Measurements from ENCODE around the gene CACNB1.
"Not testable (repeated sequence)": the region's sequence is repeated elsewhere in the genome, so short reads cannot be mapped to it uniquely, and the experiment has no call there.

CACNB1 gene

GRCh38 chr17:39145143-39145542, 52.3 kb downstream of the CACNB1 start:
- H3K27ac Mint-ChIP-seq, result no peak overlapping the region
- no peaks in the 10 kb centered on the region for H3K4me1 Mint-ChIP-seq
- no peak overlapping the region for H3K4me3 Mint-ChIP-seq
- no peaks in the 10 kb centered on the region for H3K9me3 Mint-ChIP-seq
- H3K36me3 Mint-ChIP-seq, result no peaks in the 10 kb centered on the region
- H3K27me3 Mint-ChIP-seq, result peaks cover 43% of the 10 kb centered on the region
- ATAC-seq, result no peak

GRCh38 chr17:39144416-39144840, 53.0 kb downstream of the CACNB1 start:
- H3K27ac Mint-ChIP-seq, result no peak overlapping the region
- no peak for ATAC-seq
- H3K4me3 Mint-ChIP-seq, result no peak overlapping the region
- H3K36me3 Mint-ChIP-seq, result no peaks in the 10 kb centered on the region
- H3K27me3 Mint-ChIP-seq, result peaks cover 36% of the 10 kb centered on the region
- no peaks in the 10 kb centered on the region for H3K9me3 Mint-ChIP-seq
- H3K4me1 Mint-ChIP-seq, result peaks cover 3% of the 10 kb centered on the region

DNA sequence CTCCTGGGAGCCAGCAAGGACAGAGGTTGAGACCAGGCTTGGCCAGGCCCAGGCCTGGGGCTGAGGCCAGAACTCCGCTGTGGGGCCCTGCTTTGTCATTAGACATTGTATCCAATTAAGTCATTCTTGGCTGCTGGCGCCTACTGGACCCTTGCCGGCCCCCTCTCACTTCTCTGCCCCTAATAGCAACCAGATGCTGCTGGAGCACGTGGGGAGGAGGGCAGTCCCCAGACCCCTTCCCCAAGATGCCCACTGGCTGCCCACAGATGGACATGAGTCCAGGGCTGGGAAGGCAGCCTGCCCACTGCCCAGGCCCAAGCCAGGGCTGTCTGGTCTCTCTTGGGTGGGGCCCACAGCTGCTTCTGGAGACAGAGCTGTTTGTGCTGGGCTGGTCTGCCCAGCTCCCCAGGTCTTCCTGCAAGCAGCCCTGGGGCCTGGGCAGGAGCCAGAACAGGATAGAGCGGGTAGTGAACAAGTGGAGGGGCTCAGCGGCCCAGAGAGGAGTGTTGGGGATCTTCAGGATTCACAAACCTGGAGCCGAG, 53.8 kb downstream of the CACNB1 start:
- Mint-ChIP-seq H3K9me3 (no peaks in the 10 kb centered on the region), H3K4me1 (peaks cover 11% of the 10 kb centered on the region), H3K36me3 (no peaks in the 10 kb centered on the region), H3K27ac (no peak overlapping the region), H3K27me3 (peaks cover 28% of the 10 kb centered on the region), H3K4me3 (no peak overlapping the region)
- ATAC-seq, result no peak

GRCh38 chr17:39141915-39142664, 55.4 kb downstream of the CACNB1 start:
- no peak for ATAC-seq
- peaks cover 16% of the 10 kb centered on the region for H3K27me3 Mint-ChIP-seq
- H3K9me3 Mint-ChIP-seq, result no peaks in the 10 kb centered on the region
- no peaks in the 10 kb centered on the region for H3K36me3 Mint-ChIP-seq
- peaks cover 15% of the 10 kb centered on the region for H3K4me1 Mint-ChIP-seq
- H3K27ac Mint-ChIP-seq, result no peak overlapping the region
- H3K4me3 Mint-ChIP-seq, result no peak overlapping the region

DNA sequence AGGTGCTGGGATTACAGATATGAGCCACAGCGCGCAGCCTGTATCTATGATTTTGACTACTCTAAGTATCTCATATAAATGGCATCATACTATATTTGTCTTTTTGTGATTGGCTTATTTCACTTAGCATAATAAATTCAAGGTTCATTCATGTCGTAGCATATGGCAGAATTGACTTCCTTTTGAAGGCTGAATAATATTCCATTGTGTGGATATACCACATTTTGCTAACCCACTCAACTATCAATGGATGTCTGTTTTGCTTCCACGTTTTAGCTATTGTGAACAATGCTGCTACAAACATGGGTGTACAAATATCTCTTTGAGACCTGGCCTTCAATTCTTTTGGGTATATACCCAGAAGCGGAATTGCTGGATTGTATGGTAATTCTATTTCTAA, 56.2 kb downstream of the CACNB1 start:
- Mint-ChIP-seq H3K36me3 (no peaks in the 10 kb centered on the region), H3K4me3 (no peak overlapping the region), H3K27ac (no peak overlapping the region), H3K4me1 (peaks cover 15% of the 10 kb centered on the region), H3K9me3 (no peaks in the 10 kb centered on the region), H3K27me3 (peaks cover 15% of the 10 kb centered on the region)
- ATAC-seq, result no peak

- no peak overlapping the region for H3K27ac Mint-ChIP-seq
- peaks cover 2% of the 10 kb centered on the region for H3K27me3 Mint-ChIP-seq
- ATAC-seq, result peak; percentile 21
- no peaks in the 10 kb centered on the region for H3K36me3 Mint-ChIP-seq
- no peak overlapping the region for H3K4me3 Mint-ChIP-seq
- no peaks in the 10 kb centered on the region for H3K9me3 Mint-ChIP-seq
- H3K4me1 Mint-ChIP-seq, result peaks cover 15% of the 10 kb centered on the region
Measured at GRCh38 chr17:39139561-39139960, 57.9 kb downstream of the CACNB1 start.

DNA sequence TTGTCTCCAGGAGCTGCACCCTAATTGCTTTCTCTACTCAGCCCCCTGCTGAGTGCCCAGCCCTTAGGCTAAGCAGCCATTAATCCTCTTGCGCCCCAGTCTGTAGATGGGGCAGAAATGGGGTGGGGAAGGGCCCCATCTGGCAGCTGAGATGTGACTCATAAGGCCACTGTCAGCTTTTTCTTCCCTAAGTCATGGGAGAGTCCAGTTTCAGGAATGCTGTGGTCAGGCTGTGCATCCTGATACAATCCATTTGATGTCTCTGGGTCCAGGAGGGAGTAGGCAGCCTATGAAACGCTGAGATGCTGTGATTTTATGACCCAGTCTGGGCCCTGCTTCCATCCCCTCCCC, 58.3 kb downstream of the CACNB1 start:
- Mint-ChIP-seq H3K4me1 (peaks cover 15% of the 10 kb centered on the region), H3K4me3 (no peak overlapping the region), H3K27me3 (no peaks in the 10 kb centered on the region), H3K27ac (no peak overlapping the region), H3K36me3 (no peaks in the 10 kb centered on the region), H3K9me3 (no peaks in the 10 kb centered on the region)
- ATAC-seq, result no peak

DNA sequence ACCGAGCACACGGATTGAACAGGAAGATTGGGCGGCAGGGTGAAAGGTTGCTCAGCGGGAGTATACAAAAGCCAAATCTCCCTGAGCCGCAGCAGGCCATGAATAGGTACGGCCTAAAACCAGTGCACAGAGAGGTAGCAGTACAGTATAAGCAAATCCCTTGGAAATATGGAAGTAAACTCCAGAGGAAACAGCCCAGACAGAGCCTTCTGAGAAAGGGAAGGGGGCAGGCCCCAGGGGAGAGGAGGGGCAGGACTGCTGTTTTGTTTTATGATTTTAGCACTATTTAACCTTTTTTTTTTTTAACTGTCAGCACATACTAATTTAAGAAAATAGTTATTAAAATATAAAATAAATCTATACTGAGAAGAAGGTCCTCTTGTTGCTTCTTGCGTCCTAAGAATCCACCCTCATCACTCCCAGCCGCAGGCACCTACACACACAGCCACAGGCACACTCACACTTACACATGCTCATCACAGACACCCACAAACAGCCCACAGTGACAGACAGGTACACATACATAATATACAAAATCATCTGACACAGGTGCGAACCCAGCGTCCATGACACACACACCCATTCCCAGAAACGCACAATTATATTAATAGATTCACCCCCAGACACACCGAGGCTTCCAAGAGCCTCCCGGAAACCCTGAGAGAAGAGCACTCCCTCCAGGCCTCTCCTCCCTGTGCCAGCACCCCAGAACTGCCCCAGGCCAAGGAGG, 58.9 kb downstream of the CACNB1 start:
- Mint-ChIP-seq H3K27me3 (no peaks in the 10 kb centered on the region), H3K4me1 (peaks cover 15% of the 10 kb centered on the region), H3K27ac (no peak overlapping the region), H3K9me3 (no peaks in the 10 kb centered on the region), H3K4me3 (no peak overlapping the region), H3K36me3 (no peaks in the 10 kb centered on the region)
- no peak for ATAC-seq

GRCh38 chr17:39134878-39135277, 62.6 kb downstream of the CACNB1 start:
- no peak for ATAC-seq
- H3K27ac Mint-ChIP-seq, result no peak overlapping the region
- no peaks in the 10 kb centered on the region for H3K9me3 Mint-ChIP-seq
- H3K4me1 Mint-ChIP-seq, result peaks cover 15% of the 10 kb centered on the region
- H3K4me3 Mint-ChIP-seq, result no peak overlapping the region
- H3K27me3 Mint-ChIP-seq, result peaks cover 30% of the 10 kb centered on the region
- no peaks in the 10 kb centered on the region for H3K36me3 Mint-ChIP-seq

DNA sequence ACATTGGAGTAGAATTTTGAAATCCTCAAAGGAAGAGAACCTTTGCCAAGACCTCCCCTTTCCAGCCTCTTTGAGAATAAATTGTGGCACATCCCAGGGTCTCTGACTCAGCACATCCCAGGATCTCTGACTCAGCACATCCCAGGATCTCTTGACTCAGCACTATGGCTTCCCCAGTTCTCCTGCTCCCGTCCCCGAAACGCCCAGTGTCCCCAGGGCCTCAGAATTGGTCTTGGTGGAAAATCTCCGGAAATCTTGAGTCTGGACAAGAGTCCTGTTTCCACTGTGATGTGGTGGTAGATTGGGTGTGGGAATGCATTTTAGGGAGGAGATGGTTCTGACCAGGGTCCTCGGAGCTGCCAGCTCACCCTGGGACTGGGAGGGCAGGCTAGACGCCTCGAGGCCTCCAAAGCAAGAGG, 65.3 kb downstream of the CACNB1 start:
- H3K27ac Mint-ChIP-seq, result no peak overlapping the region
- H3K4me1 Mint-ChIP-seq, result no peaks in the 10 kb centered on the region
- no peak overlapping the region for H3K4me3 Mint-ChIP-seq
- H3K36me3 Mint-ChIP-seq, result no peaks in the 10 kb centered on the region
- H3K27me3 Mint-ChIP-seq, result peaks cover 39% of the 10 kb centered on the region
- no peak for ATAC-seq
- H3K9me3 Mint-ChIP-seq, result no peaks in the 10 kb centered on the region

DNA sequence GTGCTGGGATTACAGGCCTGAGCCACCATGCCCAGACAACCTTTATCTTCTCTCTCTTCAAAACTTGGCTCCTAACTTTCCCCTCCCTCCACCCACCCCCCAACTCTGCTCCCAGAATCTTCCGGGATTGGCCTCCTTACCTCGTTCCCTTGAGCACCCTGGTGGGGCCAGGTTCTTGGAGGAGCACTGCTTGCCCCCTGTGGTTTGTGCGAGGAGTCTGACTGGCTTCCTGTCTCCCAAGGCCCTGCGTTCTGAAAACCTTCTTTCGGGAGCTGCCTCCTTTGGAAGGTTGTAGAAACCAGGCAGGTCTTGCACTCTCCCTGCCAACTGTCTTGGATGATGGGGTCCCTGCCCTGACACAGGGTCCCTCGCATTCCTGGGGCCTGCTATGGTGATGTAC, 65.9 kb downstream of the CACNB1 start:
- Mint-ChIP-seq H3K9me3 (no peaks in the 10 kb centered on the region), H3K27me3 (peaks cover 39% of the 10 kb centered on the region), H3K4me1 (no peaks in the 10 kb centered on the region), H3K27ac (no peak overlapping the region), H3K36me3 (no peaks in the 10 kb centered on the region), H3K4me3 (no peak overlapping the region)
- no peak for ATAC-seq

- Mint-ChIP-seq H3K27ac (no peak overlapping the region), H3K9me3 (no peaks in the 10 kb centered on the region), H3K4me1 (no peaks in the 10 kb centered on the region), H3K27me3 (peaks cover 39% of the 10 kb centered on the region), H3K4me3 (no peak overlapping the region), H3K36me3 (no peaks in the 10 kb centered on the region)
- ATAC-seq, result no peak
Measured at GRCh38 chr17:39130205-39130604, 67.3 kb downstream of the CACNB1 start.

DNA sequence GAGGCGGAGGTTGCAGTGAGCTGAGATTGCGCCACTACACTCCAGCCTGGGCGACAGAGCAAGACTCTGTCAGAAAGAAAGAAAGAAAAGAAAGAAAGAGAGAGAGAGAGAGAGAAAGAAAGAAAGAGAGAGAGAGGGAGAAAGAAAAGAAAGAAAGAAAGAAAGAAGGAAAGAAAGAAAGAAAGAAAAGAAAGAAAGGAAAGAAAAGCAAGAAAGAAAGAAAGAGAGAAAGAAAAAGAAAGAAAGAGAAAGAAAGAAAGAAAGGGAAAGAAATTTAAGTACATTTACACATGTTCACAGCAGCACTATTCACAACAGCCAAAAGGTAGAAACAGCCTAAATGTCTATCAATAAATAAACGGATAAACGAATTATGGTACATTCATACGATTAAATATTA, 67.9 kb downstream of the CACNB1 start:
- not testable (repeated sequence) for H3K36me3 Mint-ChIP-seq, H3K4me1 Mint-ChIP-seq, ATAC-seq, H3K9me3 Mint-ChIP-seq, H3K27ac Mint-ChIP-seq, H3K4me3 Mint-ChIP-seq
- H3K27me3 Mint-ChIP-seq, result peaks cover 39% of the 10 kb centered on the region

GRCh38 chr17:39126436-39126835, 71.0 kb downstream of the CACNB1 start:
- Mint-ChIP-seq H3K27me3 (peaks cover 19% of the 10 kb centered on the region), H3K4me3 (no peak overlapping the region), H3K9me3 (no peaks in the 10 kb centered on the region), H3K4me1 (no peaks in the 10 kb centered on the region), H3K36me3 (no peaks in the 10 kb centered on the region), H3K27ac (no peak overlapping the region)
- no peak for ATAC-seq

- no peak for ATAC-seq
- Mint-ChIP-seq H3K27ac (no peak overlapping the region), H3K36me3 (no peaks in the 10 kb centered on the region), H3K9me3 (no peaks in the 10 kb centered on the region), H3K4me1 (no peaks in the 10 kb centered on the region), H3K4me3 (no peak overlapping the region), H3K27me3 (peaks cover 10% of the 10 kb centered on the region)
Measured at GRCh38 chr17:39125143-39125875, 72.2 kb downstream of the CACNB1 start.
